Dermis microvascular lymphatic vessel endothelial cell (primary cell): ENCODE measurements around the gene WDR17. TPM values are rescaled to one million over a fixed set of nuclear protein-coding genes. Genes with fewer than 3 reads are reported as not detected.

Experiments
- DNase-seq, 2 donors: peaks; one replicate each; pipeline versions ENCODE4 v3.0.0 to v3.0.0-alpha.2; 2010; ENCODE audit warnings: low read depth in 2 of 2
- total RNA-seq: library from RNA; depleted of rRNA; stranded (reverse); fragments of >200 nt; gene quantifications from 2 replicates; pipeline ENCODE4 v1.2.1, GENCODE V29; 2014

Gene WDR17
- under 0.01 TPM in 2 replicates for total RNA-seq

GRCh38 chr4:176065435-176066291, at the start of gene WDR17:
Gene WDR17, plus strand, starts transcription at chr4:176065841. Its CDS starts 45,740 bp downstream, at chr4:176111581.
- DNase-seq = no peak

DNA sequence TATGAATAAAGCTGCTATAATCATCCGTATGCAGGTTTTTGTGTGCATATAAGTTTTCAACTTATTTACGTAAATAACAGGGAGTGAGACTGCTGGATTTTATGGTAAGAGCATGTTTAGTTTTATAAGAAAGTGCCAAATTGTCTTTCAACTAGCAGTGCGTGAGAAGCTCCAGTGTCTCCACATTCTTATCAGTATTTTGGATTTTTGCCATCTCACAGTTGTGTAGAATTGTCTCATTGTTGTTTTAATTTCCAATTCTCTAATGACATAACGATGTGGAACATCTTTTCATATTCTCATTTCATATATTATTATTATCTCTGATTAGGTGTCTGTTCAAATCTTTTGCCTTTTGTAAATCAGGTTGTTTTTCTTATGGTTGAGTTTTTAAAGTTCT, 49.0 kb upstream of the WDR17 start:
- no peak for DNase-seq

- DNase-seq = no peak
Observed at GRCh38 chr4:176020481-176021085, 45.1 kb upstream of the WDR17 start.

DNA sequence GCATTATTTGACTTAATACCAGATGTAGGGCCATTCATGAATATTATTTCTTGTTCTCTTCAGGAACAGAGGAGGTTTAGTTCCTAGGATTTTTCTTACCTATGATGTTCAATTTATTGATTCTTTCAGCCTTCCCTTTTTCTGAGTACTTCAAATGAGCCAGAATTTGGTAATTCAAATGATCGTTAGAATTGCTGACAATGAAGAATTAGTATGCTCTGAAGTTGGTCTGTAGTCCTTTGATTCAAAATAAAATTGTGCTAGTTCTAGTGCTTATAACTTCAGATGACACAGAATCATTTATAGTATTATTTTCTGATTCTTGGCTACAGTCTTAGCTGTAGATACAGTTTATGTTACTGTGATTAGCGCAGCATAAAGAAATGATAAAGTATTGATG, 35.2 kb upstream of the WDR17 start:
- no peak for DNase-seq

GRCh38 chr4:176031922-176032321, 33.7 kb upstream of the WDR17 start:
- no peak for DNase-seq

- DNase-seq = no peak
Observed at GRCh38 chr4:176032454-176032853, 33.2 kb upstream of the WDR17 start.

DNA sequence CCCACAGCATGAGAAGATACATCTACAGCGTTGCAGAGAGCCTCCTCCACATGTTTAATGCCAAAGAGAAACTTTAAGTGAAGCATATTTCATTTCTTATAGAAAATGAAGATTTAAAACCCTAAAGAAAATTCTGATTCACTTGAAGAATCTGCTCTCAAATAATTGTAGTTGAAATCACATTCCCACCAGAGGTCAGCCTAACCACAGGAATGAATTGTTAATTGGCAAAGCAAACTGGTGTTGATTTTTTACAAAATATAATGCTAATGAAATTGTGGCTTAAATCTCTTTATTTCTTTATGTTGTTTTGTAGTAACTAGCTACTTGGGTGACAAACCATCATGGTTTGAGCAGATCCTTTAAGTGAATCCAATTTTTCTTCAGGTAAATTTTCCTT, 31.1 kb upstream of the WDR17 start:
- peak; percentile 5 to 29 for DNase-seq

GRCh38 chr4:176034936-176035335, 30.7 kb upstream of the WDR17 start:
- DNase-seq = no peak

DNA sequence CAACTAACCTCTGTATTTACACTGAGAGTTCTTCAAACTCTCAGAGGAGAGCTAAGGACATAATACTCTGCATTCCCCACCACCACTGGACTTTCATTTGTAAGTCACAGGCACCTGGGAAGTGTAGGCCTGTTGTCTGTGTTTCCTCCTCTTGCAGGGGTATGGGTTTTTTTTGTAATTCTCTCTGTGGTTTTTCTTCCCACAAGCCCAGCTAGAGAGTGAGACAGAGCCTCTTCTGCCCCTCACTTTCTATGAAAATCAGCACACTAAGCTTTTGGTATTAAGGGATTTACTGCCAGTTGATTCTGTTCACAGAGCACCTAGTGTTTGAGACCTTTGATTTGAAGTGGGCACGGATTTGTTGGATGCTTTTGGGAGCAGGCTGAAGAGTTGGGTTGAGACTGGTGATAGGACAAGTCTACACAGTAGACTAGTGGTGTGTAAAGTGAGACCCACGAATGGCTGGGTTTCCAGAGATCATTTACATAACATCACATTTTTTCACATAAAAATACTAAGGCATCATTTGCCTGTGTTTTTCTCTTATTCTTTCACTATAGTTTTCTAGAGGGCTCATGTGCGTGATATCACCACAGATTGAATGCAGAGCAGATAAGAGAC, 28.9 kb upstream of the WDR17 start:
- no peak for DNase-seq

DNA sequence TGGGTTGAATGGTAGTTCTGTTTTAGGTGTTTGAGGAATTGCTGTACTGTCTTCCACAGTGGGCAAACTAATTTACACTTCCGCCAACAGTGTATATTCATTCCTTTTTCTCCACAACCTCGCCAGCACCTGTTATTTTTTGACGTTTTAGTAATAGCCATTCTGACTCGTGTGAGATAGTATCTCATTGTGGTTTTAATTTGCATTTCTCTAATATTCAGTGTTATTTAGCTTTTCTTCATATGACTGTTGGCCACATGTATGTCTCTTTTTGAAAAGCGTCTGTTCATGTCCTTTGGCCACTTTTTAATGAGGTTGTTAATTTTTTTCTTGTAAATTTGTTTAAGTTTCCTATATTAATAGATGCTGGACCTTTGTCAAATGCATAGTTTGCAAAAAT, 26.9 kb upstream of the WDR17 start:
- DNase-seq = no peak

DNA sequence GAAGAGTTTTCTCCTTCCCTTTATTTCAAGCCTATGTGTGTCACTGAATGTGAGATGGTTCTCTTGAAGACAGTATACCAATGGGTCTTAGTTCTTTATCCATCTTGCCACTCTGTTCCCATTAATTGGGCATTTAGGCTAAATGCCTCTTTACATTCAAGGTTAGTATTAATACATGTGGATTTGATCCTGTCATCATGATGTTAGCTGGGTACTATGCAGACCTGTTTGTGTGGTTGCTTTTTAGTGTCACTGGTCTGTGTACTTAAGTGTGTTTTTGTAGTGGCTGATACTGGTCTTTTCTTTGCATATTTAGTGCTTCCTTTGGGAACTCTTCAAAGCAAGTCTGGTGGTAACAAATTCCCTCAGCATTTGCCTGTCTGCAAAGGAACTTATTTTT, 23.4 kb upstream of the WDR17 start:
- no peak for DNase-seq

- no peak for DNase-seq
Observed at GRCh38 chr4:176043838-176044588, 21.6 kb upstream of the WDR17 start.

- DNase-seq = no peak
Observed at GRCh38 chr4:176044589-176044951, 21.1 kb upstream of the WDR17 start.

- no peak for DNase-seq
Observed at GRCh38 chr4:176048631-176049030, 17.0 kb upstream of the WDR17 start.

DNA sequence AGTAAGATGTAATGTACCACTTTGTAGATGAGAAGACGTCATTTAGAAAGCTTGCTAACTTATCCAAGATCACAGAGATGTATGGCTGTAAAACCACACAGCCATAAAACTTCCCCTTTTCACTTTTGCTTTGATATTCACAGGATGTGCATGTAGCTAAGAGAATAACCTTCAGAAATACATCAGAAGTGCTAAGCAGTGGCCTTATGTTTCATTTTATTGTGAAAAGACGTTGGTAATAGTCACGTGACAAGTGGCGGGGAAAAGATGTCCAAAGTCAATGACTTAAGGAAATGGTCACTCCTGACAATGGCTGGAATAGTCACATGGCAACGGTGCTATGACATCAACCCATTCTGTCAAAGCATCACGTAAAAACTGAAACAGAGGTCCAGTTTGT, 12.9 kb upstream of the WDR17 start:
- no peak for DNase-seq

- peak in 1 of 2 donors; percentile 5 for DNase-seq
Observed at GRCh38 chr4:176053785-176054184, 11.9 kb upstream of the WDR17 start.

GRCh38 chr4:176054942-176055341, 10.7 kb upstream of the WDR17 start:
- DNase-seq = no peak

GRCh38 chr4:176063718-176064117, 1.9 kb upstream of the WDR17 start:
- DNase-seq = no peak

- no peak for DNase-seq
Observed at GRCh38 chr4:176064539-176064938, 1.1 kb upstream of the WDR17 start.

DNA sequence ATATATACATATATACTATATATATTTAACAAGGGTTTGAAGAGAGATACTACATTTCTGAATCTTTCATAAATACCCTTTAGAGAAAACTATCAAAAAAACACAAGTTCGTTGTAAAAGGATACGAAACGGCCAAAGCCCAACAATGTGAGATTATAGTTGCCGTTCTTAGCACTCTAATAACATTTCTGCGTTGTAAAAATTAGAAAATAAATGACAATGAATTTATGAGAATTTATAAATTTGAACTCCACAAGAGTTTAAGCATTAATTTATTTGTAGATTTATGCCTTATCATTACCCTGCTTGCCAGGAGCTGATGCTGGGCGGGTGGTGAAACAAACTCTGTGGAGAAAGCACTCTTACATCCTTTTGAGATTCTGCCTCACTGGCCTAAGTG, 1.1 kb downstream of the WDR17 start:
- no peak for DNase-seq

DNA sequence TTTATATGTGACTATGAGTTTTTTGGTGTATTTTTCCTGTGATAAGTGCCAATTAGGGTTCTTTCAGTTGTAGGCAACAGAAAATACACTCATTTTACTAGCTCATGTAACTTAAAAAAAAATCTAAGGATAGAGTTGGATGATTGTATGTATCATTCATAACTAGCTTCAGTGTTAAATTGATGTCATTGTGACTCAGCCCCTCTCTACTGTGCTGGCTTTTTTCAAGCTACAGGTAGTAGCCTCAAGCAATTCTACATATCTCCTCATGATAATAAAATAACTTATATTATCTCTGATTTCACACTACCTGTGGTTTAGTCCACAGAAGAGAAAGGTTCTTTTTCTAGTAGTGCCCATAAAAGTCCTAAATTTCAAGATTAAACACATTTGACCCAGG, 11.9 kb downstream of the WDR17 start:
- no peak for DNase-seq

GRCh38 chr4:176084769-176085168, 19.1 kb downstream of the WDR17 start:
- no peak for DNase-seq
